DOHH2 (cell line): Measurements from ENCODE around the gene HIBADH.

Experiments
- H3F3A ChIP-seq: fragments of 200-600 bp; sonication (generic), shearing (Covaris generic); 2 replicates; pipeline ENCODE4 v1.6.0; 2016; ENCODE audit warnings: antibody characterized with exemption, mild to moderate bottlenecking; ENCODE audit not compliant: control insufficient read depth, insufficient read depth
- H3K27ac ChIP-seq: fragments of 200-600 bp; sonication (generic); 2 replicates; pipeline ENCODE4 v1.5.1; 2014; ENCODE audit warnings: low read depth, mild to moderate bottlenecking, low read length, moderate library complexity
- H3K27me3 ChIP-seq: fragments of 200-600 bp; sonication (generic); 2 replicates; pipeline ENCODE4 v1.6.1; 2014; ENCODE audit warnings: mild to moderate bottlenecking, low read length, mixed read lengths; ENCODE audit not compliant: control insufficient read depth
- H3K36me3 ChIP-seq: fragments of 200-600 bp; sonication (generic); 2 replicates; pipeline ENCODE4 v1.6.1; 2014; ENCODE audit warnings: mild to moderate bottlenecking, low read length, moderate library complexity, mixed read lengths; ENCODE audit not compliant: control insufficient read depth
- H3K4me1 ChIP-seq: fragments of 200-600 bp; sonication (generic); 2 replicates; pipeline ENCODE4 v1.6.1; 2014; ENCODE audit warnings: mild to moderate bottlenecking, low read length, mixed read lengths; ENCODE audit not compliant: control insufficient read depth
- H3K4me2 ChIP-seq: fragments of 200-600 bp; sonication (generic); 2 replicates; pipeline ENCODE4 v1.6.0; 2014; ENCODE audit warnings: mild to moderate bottlenecking, low read length, moderate library complexity
- H3K4me3 ChIP-seq: fragments of 200-600 bp; sonication (generic); 2 replicates; pipeline ENCODE4 v1.5.1; 2014; ENCODE audit warnings: mild to moderate bottlenecking, low read length, mixed read lengths
- H3K79me2 ChIP-seq: fragments of 200-600 bp; sonication (generic); 2 replicates; pipeline ENCODE4 v1.6.1; 2014; ENCODE audit warnings: mild to moderate bottlenecking, low read length, mixed read lengths; ENCODE audit not compliant: control insufficient read depth
- H3K9me2 ChIP-seq: fragments of 200-600 bp; sonication (generic); replicated peaks from 2 replicates; pipeline ENCODE4 v1.6.1; 2014; ENCODE audit warnings: mild to moderate bottlenecking, low read length, mixed read lengths; ENCODE audit not compliant: control insufficient read depth
- H3K9me3 ChIP-seq: fragments of 200-600 bp; sonication (generic); 2 replicates; pipeline ENCODE4 v1.6.1; 2014; ENCODE audit warnings: antibody characterized with exemption, low read length, mixed read lengths; ENCODE audit not compliant: control insufficient read depth, insufficient read depth
- H4K20me1 ChIP-seq: fragments of 200-600 bp; sonication (generic); 2 replicates; pipeline ENCODE4 v1.6.0; 2014; ENCODE audit warnings: low read depth, mild to moderate bottlenecking, antibody characterized with exemption, low read length, moderate library complexity; ENCODE audit not compliant: control insufficient read depth, insufficient read depth
- EZH2phosphoT487 ChIP-seq: fragments of 200-600 bp; sonication (generic); IDR thresholded peaks from 2 replicates; pipeline ENCODE4 v1.6.1; 2017; ENCODE audit warnings: borderline replicate concordance, mild to moderate bottlenecking, antibody characterized with exemption, low read length, moderate library complexity, mixed read lengths
- TF ChIP-seq, protein P1 (sequence below): fragments of 200-600 bp; sonication (generic); IDR thresholded peaks from one replicate; pipeline ENCODE4 v1.5.1; 2014; ENCODE audit warnings: antibody characterized with exemption, mild to moderate bottlenecking, low read depth, low read length; ENCODE audit not compliant: poor library complexity, severe bottlenecking

The HIBADH gene

GRCh38 chr7:27688646-27689045, 26.0 kb upstream of the HIBADH start:
- H3K27me3 ChIP-seq = no peaks in the 10 kb centered on the region
- no peaks in the 10 kb centered on the region for H3K9me3 ChIP-seq
- no peaks in the 10 kb centered on the region for H3K36me3 ChIP-seq
- no peak overlapping the region for H3K4me3 ChIP-seq
- no peak overlapping the region for H3K27ac ChIP-seq
- H4K20me1 ChIP-seq = no peaks in the 10 kb centered on the region
- H3K4me2 ChIP-seq = no peak overlapping the region
- TF ChIP-seq EZH2phosphoT487 = no peak
- TF ChIP-seq, protein P1, sequence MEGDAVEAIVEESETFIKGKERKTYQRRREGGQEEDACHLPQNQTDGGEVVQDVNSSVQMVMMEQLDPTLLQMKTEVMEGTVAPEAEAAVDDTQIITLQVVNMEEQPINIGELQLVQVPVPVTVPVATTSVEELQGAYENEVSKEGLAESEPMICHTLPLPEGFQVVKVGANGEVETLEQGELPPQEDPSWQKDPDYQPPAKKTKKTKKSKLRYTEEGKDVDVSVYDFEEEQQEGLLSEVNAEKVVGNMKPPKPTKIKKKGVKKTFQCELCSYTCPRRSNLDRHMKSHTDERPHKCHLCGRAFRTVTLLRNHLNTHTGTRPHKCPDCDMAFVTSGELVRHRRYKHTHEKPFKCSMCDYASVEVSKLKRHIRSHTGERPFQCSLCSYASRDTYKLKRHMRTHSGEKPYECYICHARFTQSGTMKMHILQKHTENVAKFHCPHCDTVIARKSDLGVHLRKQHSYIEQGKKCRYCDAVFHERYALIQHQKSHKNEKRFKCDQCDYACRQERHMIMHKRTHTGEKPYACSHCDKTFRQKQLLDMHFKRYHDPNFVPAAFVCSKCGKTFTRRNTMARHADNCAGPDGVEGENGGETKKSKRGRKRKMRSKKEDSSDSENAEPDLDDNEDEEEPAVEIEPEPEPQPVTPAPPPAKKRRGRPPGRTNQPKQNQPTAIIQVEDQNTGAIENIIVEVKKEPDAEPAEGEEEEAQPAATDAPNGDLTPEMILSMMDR = no peak
- peaks cover 8% of the 10 kb centered on the region for H3K4me1 ChIP-seq
- no peaks in the 10 kb centered on the region for H3K9me2 ChIP-seq
- H3F3A ChIP-seq = no peaks in the 10 kb centered on the region
- H3K79me2 ChIP-seq = no peaks in the 10 kb centered on the region

- Histone ChIP-seq H3K9me2 (no peaks in the 10 kb centered on the region), H3K4me1 (peaks cover 8% of the 10 kb centered on the region), H3K9me3 (no peaks in the 10 kb centered on the region), H3K4me3 (no peak overlapping the region), H3F3A (no peaks in the 10 kb centered on the region), H3K79me2 (no peaks in the 10 kb centered on the region), H4K20me1 (no peaks in the 10 kb centered on the region), H3K27me3 (no peaks in the 10 kb centered on the region), H3K4me2 (no peak overlapping the region), H3K36me3 (no peaks in the 10 kb centered on the region), H3K27ac (no peak overlapping the region)
- TF ChIP-seq, protein P1 = no peak
- no peak for TF ChIP-seq EZH2phosphoT487
Measured at GRCh38 chr7:27688056-27688455, 25.4 kb upstream of the HIBADH start.

DNA sequence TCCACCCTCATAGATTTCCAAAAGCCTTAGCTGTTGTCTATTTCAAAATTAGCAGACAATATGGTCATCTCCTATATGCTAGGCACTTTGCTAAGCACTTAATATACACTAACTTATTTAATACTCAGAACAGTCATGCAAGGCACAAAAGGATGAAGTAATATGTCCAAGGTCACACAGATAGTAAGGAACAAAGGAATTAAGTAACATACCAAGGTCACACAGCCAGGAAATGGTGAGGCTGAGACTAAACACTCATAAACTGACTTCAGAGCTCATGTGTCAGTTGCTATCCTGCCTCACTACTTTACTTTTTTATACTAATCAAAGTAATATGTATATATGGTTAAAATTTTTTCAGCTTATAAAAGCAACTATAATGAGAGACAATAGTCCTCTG, 23.6 kb upstream of the HIBADH start:
- TF ChIP-seq, protein P1 = no peak
- TF ChIP-seq EZH2phosphoT487 = no peak
- no peak overlapping the region for H3K4me3 ChIP-seq
- no peaks in the 10 kb centered on the region for H3F3A ChIP-seq
- H3K4me1 ChIP-seq = peaks cover 8% of the 10 kb centered on the region
- H3K36me3 ChIP-seq = no peaks in the 10 kb centered on the region
- H4K20me1 ChIP-seq = no peaks in the 10 kb centered on the region
- H3K4me2 ChIP-seq = no peak overlapping the region
- no peaks in the 10 kb centered on the region for H3K79me2 ChIP-seq
- no peaks in the 10 kb centered on the region for H3K9me3 ChIP-seq
- no peak overlapping the region for H3K27ac ChIP-seq
- H3K9me2 ChIP-seq = no peaks in the 10 kb centered on the region
- no peaks in the 10 kb centered on the region for H3K27me3 ChIP-seq

- Histone ChIP-seq H3K79me2 (no peaks in the 10 kb centered on the region), H3K4me3 (no peak overlapping the region), H3K27ac (no peak overlapping the region), H3F3A (no peaks in the 10 kb centered on the region), H3K9me3 (no peaks in the 10 kb centered on the region), H3K27me3 (no peaks in the 10 kb centered on the region), H4K20me1 (no peaks in the 10 kb centered on the region), H3K36me3 (no peaks in the 10 kb centered on the region), H3K9me2 (no peaks in the 10 kb centered on the region), H3K4me1 (peaks cover 8% of the 10 kb centered on the region), H3K4me2 (no peak overlapping the region)
- TF ChIP-seq, protein P1 = no peak
Measured at GRCh38 chr7:27685893-27686292, 23.2 kb upstream of the HIBADH start.
